H1 (cell line): ENCODE results near the gene ASIC1. TPM values are rescaled to one million over a fixed set of nuclear protein-coding genes. Genes with fewer than 3 reads are reported as not detected.

Experiments
- CHD7 ChIP-seq: fragments of 300-600 bp; sonication (generic); IDR thresholded peaks from 2 replicates; pipeline ENCODE4 v1.7.1; 2012; ENCODE audit warnings: low read length, moderate library complexity, mild to moderate bottlenecking, inconsistent platforms; ENCODE audit not compliant: insufficient replicate concordance
- polyA plus RNA-seq, 7 experiments: library from polyadenylated mRNA; depleted of rRNA in 3 of 7; stranded (reverse) in 5 of 7; unstranded in 2 of 7; fragments of >200 nt in 5 of 7; fragments of 200-250 nt in 2 of 7; gene quantifications; 1 replicate in 5 of 7; 2 replicates in 1 of 7; 4 replicates in 1 of 7; pipeline versions ENCODE4 v1.2.1 to v1.2.3, GENCODE V29; 2011 to 2013; ENCODE audit warnings: missing spikeins in 2 of 7, mixed read lengths in 2 of 7
- total RNA-seq: library from RNA; stranded (reverse); fragmentation: NEBNext Ultra II Directional; extraction: Animal tissue kit (Norgen Biotek cat#: 25700); gene quantifications from 2 replicates; pipeline ENCODE4 v1.2.1, GENCODE V29; 2021

ASIC1 gene
- total and polyA plus RNA-seq, 2 of the 8 experiments (the other 6 are each of a cell fraction or from before 2014, with no cell fraction given) = 2.4 to 4.4 TPM

- no peak for TF ChIP-seq CHD7
Observed at GRCh38 chr12:50069539-50069938, 12.1 kb downstream of the ASIC1 start (continued).
